ENCODE data around the gene NINJ2.
"Not testable (repeated sequence)": the region's sequence is repeated elsewhere in the genome, so short reads cannot be mapped to it uniquely, and the experiment has no call there.

DNA sequence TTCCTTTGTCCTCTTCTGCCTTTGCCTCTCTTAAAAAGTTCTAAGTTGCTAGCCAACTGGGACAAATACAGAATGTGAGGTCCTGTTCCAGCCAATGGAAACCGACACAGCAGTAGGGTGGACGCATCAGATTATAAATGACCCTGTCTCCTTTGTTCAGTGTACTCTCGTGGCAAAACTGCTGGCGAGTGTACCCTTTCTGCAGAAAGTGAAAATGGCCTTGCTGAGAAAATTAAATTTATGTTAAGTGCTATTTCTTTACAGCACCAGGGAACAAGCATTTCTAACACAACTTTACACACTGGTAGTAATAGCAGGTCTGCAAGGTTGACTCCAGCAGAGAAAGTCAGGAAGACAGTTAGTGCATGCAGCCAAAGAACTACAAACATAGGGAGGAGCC lies 35.0 kb upstream of the NINJ2 start:
- TF ChIP-seq, protein P1, sequence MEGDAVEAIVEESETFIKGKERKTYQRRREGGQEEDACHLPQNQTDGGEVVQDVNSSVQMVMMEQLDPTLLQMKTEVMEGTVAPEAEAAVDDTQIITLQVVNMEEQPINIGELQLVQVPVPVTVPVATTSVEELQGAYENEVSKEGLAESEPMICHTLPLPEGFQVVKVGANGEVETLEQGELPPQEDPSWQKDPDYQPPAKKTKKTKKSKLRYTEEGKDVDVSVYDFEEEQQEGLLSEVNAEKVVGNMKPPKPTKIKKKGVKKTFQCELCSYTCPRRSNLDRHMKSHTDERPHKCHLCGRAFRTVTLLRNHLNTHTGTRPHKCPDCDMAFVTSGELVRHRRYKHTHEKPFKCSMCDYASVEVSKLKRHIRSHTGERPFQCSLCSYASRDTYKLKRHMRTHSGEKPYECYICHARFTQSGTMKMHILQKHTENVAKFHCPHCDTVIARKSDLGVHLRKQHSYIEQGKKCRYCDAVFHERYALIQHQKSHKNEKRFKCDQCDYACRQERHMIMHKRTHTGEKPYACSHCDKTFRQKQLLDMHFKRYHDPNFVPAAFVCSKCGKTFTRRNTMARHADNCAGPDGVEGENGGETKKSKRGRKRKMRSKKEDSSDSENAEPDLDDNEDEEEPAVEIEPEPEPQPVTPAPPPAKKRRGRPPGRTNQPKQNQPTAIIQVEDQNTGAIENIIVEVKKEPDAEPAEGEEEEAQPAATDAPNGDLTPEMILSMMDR (IDR thresholded peaks at IDR 0.05), result not testable (repeated sequence)
- not testable (repeated sequence) for TF ChIP-seq POLR2A, EP300 (IDR thresholded peaks at IDR 0.05)

Measured in ovary (tissue), 3 donors.